DMS153 treated with DMSO at 0.1 percent for 48 hours (cell line): Measurements from ENCODE around the gene CD320.
"Not testable (repeated sequence)": the region's sequence is repeated elsewhere in the genome, so short reads cannot be mapped to it uniquely, and the experiment has no call there.

ENCODE experiments used
- DNase-seq: peaks from one replicate; lab custom pipeline; 2025; ENCODE audit not compliant: unreplicated experiment; lab: John Stamatoyannopoulos, UW

The CD320 gene

GRCh38 chr19:8310342-8311055 is 2.3 kb upstream of the CD320 start:
- DNase-seq, result no peak

GRCh38 chr19:8308891-8309291 is 733 bp upstream of the CD320 start:
- DNase-seq, result no peak

- no peak for DNase-seq
These were observed 676 bp downstream of the CD320 start for GRCh38 chr19:8307400-8307964.

DNA sequence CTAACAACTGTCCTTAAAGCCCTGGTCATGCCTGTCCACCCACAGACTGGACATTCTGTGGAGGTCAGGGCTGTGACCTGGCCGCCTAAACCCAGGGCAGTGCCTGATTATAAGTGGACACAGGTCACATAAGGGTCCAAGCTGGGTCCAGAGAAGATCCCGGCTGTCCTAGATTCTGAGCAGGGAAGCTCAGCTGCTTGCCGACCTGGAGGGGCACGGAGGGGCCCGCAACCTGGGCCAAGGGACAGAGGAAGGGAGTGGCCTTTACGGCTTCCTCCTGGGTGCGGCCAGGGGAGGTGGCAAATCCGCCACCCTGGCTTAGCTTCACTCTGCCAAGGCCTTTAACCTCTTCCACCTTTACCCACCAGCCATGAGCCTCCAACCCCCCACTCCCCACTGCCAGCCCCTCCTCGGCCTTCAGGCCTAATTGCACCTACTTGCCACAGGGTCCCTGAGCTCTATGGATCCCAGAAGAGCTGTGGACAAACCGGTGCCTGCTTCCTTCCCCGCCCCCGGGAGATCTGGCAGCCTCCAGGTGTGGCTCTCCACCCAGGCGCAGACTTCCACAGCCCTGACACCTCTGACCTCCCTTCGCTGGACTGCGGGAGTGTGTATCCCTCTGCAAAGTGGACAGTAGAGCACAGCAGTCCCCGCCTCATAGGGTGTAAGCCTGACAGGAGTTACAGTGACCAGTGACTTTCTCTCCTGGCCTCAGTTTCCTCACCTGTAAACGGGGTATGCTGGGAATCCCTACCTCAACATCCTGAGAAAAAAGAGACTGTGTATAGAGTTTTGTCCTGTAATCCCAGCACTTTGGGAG is 1.7 kb downstream of the CD320 start:
- DNase-seq, result no peak

DNA sequence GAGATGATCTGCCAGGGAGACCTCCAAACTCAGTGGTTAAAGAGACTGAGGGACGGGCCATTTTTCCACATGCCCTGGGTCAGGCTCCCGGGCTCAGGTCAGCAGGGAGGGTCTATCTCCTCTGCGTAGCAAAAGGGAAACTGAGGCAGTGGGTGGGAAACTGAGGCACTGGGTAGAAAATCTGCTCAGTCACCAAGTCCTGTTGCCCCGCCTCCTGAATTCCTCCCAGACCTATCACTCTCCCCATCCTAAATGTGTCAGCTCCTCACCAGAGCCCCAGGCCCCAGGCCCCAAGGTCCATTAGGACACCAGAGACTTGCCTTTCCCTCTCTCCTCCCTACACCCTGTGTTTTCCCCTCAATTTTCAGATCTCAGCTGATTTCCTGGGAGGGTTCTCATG is 2.4 kb downstream of the CD320 start:
- no peak for DNase-seq

DNA sequence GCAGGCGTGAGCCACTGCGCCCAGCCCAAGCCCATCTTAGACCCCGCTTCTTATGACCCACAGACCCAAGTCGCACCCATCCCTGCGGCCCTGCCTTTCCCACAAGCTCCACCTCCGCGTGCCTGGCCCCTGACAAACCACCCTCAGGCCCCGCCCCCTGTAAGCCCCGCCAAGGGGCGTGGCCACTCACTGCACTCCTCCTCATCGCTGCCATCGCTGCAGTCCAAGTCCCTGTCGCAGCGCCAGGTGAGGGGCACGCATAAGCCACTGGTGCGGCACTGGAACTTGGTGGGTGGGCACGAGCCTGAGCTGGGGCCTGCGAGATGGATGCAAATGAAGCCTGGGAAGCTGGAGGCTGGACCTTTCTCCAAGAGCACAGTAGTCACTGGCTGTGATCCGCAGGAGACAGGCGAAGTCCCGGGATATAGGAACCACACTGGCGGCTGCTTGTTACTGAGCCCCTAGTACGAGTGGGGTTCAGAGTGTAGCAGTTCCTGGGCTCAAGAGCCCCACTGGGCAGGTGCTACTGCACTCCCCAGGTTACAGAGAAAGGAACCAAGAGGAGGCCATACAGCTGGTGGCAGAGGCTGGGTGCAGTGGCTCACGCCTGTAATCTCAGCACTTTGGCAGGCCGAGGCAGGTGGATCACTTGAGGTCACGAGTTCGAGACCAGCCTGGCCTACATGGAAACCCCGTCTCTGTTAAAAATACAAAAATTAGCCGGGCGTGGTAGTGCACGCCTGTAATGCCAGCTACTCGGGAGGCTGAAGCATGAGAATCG is 3.1 kb downstream of the CD320 start:
- no peak for DNase-seq

DNA sequence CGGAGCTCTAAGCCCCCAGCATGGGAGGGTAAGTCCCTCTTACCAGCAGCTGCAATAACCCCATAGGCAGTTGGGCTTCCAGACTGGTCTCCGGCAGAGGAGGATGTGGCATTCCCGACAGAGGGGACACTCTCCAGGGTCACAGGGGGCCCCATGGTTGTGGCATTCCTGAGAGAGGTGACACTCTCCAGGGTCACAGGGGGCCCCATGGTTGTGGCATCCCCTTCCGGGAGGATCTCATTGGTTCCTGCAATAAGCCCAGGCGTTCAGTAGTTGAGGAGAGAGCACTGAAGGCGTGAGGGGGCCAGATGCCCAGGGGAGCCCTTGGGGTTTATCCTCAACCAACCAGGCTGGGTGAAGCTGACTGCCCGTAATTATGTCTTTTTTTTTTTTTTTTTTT is 5.4 kb downstream of the CD320 start:
- DNase-seq, result no peak

DNA sequence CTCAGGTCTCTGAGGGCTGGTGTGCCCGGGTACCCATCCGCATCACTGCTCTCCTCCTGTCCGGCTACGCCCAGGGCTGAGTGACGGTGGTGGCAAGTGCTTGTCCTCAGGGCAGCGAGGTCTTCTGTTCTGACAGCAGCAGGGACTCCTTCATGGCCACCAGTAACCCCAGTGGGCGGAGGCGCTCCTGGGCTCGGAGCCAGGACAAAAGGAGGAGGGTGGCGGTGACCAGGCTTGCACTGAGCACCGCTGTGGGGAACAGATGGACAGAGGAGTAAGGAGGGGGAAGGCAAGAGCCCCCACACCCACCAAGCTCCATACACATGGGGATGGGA is 5.8 kb downstream of the CD320 start:
- no peak for DNase-seq

- not testable (repeated sequence) for DNase-seq
These were observed 16.8 kb downstream of the CD320 start for GRCh38 chr19:8291337-8291736.

- DNase-seq, result not testable (repeated sequence)
These were observed 31.6 kb downstream of the CD320 start for GRCh38 chr19:8276508-8276907.

GRCh38 chr19:8269724-8270123 is 38.4 kb downstream of the CD320 start:
- no peak for DNase-seq

GRCh38 chr19:8265872-8266271 is 42.3 kb downstream of the CD320 start:
- no peak for DNase-seq

DNA sequence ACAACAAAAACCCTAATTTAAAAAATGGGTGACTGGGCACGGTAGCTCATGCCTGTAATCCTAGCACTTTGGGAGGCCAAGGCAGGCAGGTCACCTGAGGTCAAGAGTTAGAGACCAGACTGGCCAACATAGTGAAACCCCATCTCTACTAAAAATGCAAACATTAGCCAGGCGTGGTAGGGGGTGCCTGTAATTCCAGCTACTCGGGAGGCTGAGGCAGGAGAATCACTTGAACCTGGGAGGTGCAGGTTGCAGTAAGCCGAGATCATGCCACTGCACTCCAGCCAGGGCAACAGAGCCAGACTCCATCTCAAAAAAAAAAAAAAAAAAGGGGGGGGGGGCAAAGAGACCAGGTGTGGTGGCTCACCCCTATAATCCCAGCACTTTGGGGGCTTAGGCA is 43.9 kb downstream of the CD320 start:
- not testable (repeated sequence) for DNase-seq

GRCh38 chr19:8262431-8262830 is 45.7 kb downstream of the CD320 start:
- DNase-seq, result no peak

DNA sequence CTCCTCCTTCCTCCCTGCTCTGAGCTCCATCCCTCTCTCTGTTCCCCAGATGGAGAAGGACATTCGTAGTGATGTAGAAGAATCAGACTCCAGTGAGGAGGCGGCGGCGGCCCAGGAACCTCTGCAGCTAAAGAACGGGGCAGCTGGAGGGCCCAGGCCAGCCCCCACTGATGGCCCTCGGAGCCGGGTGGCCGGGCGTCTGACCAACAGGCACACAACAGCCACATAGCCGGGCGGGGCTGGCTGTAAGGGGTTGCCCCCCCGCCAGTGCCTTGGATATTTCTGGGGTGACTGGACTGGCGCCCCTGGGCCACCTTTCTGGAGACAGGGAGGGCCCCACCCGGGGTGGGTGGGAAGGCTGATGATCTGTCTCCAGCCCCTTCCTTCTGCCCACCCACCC is 46.3 kb downstream of the CD320 start:
- DNase-seq, result no peak

- no peak for DNase-seq
These were observed 46.8 kb downstream of the CD320 start for GRCh38 chr19:8261347-8261746.

- DNase-seq, result no peak
These were observed 48.3 kb downstream of the CD320 start for GRCh38 chr19:8259922-8260247.

DNA sequence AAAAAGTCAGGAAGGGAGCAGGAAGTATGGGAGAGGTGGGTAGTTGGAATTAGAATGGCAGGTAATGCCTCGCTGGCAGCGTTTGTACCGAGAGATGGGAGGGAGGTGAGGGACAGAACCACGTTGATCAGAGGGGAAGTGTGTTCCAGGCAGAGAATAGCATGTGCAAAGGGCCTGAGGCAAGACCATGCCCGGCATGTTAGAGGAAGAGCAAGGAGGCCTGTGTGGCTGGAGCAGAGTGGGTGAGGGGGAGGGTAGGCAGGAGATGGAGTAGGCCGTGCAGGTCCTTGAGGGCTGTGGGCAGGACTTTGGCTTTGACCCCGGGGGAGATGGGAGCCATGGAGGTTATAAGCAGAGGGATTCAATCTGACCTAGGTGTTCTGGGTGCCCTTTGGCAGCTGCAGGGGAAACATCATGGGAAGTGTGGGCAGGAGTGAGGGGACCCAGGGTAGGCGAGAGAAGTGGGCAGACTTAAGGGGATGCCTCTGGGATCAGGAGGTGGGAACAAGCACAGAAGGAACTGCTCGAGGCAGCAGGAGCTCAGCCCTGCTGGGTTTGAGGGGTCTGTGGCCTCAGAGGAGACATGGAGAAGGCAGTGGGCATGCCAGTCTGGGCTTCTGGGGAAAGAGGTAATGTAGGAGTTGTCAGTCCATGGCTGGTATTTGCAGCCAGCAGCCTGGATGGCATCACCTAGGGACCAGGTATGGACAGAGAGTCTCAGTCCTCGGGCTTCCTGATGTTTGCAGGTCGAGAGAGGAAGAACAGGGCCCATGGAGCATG is 48.8 kb downstream of the CD320 start:
- no peak for DNase-seq

- no peak for DNase-seq
These were observed 51.1 kb downstream of the CD320 start for GRCh38 chr19:8257052-8257443.

DNA sequence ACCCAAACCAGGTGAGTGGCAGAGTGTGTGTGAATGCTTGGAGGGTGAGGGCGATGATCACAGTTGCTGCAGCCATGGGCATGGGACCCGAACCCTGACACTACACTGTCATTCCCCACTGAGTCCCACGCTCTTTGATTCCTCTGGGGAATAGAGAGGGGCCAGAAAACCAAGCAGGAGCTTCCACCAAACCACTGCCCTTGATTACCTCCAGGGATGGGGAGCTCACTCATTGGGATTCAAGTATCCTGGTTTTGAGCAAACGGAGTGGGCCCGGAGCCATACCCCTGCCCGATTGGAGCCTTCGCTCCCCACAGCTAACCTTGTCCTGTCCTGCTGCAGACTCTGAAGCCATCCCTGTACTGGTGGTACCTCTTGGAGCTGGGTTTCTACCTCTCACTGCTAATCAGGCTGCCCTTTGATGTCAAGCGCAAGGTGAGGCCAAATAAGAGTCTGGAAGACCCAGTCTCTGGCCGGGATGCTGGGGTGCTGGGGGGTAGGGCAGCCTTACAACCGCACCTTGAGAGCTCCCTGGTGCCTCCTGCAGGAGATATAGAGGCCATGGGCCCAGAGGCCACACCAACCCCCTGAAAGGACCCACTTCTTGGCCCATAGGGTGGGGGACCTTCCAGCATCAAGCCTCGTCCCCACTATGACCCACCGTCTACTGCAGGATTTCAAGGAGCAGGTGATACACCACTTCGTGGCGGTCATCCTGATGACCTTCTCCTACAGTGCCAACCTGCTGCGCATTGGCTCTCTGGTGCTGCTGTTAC is 51.7 kb downstream of the CD320 start:
- DNase-seq, result no peak
